WTC11 (cell line): Measurements from ENCODE around the gene COL4A1. TPM values are rescaled to one million over a fixed set of nuclear protein-coding genes. Genes with fewer than 3 reads are reported as not detected.

ENCODE experiments used
- ATAC-seq: fragments of 200-7000 bp; cut with Tn5 transposase; 2 replicates; pipeline ENCODE4 v1.10.0; 2021; ENCODE audit warnings: mild to moderate bottlenecking, moderate library complexity
- CTCF ChIA-PET: fragments of 300-600 bp; sonication (Branson Sonifier 250); formaldehyde crosslinking; loops from one replicate; lab custom pipeline; 2021; ENCODE audit warnings: antibody characterized with exemption; lab: Charles Lee
- POLR2A ChIA-PET: fragments of 350-600 bp; sonication (Branson Sonifier 250); formaldehyde crosslinking; loops from one replicate; lab custom pipeline; 2021; ENCODE audit warnings: antibody characterized with exemption; lab: Charles Lee
- DNase-seq: peaks from one replicate; pipeline ENCODE4 v3.0.0; 2021; ENCODE audit warnings: low spot score
- H3K27ac Mint-ChIP-seq: 2 replicates; pipeline ENCODE4 v1.8.0; 2021; ENCODE audit warnings: mixed read lengths
- H3K27me3 Mint-ChIP-seq: 2 replicates; pipeline ENCODE4 v1.8.0; 2021; ENCODE audit warnings: low read depth, mild to moderate bottlenecking, moderate library complexity, mixed read lengths
- H3K36me3 Mint-ChIP-seq: 2 replicates; pipeline ENCODE4 v1.8.0; 2021; ENCODE audit warnings: mixed read lengths
- H3K4me1 Mint-ChIP-seq: 2 replicates; pipeline ENCODE4 v1.8.0; 2022; ENCODE audit warnings: mixed read lengths
- H3K4me3 Mint-ChIP-seq: 2 replicates; pipeline ENCODE4 v1.8.0; 2021; ENCODE audit warnings: mild to moderate bottlenecking, moderate library complexity, mixed read lengths
- H3K9me3 Mint-ChIP-seq: 2 replicates; pipeline ENCODE4 v1.8.0; 2021; ENCODE audit warnings: mixed read lengths
- ATF2 ChIP-seq: sonication (generic); formaldehyde crosslinking; IDR thresholded peaks from 2 replicates; pipeline ENCODE4 v1.8.1; 2022; ENCODE audit warnings: low read depth, missing genetic modification reagents, borderline replicate concordance
- ESRRA ChIP-seq: sonication (generic); formaldehyde crosslinking; IDR thresholded peaks from 2 replicates; pipeline ENCODE4 v1.8.1; 2022; ENCODE audit warnings: mild to moderate bottlenecking, missing genetic modification reagents, borderline replicate concordance
- KAT7 ChIP-seq: sonication (generic); formaldehyde crosslinking; IDR thresholded peaks from 2 replicates; pipeline ENCODE4 v1.8.1; 2023; ENCODE audit warnings: missing genetic modification reagents, mild to moderate bottlenecking, borderline replicate concordance
- MAX ChIP-seq: sonication (generic); formaldehyde crosslinking; IDR thresholded peaks from 2 replicates; pipeline ENCODE4 v1.8.0; 2022; ENCODE audit warnings: mild to moderate bottlenecking, missing genetic modification reagents
- MXD4 ChIP-seq: fragments of 250-450 bp; sonication (Bioruptor Pico); IDR thresholded peaks from 2 replicates; pipeline ENCODE4 v1.8.0; 2021; ENCODE audit warnings: mild to moderate bottlenecking, moderate library complexity, borderline replicate concordance
- NR3C1 ChIP-seq: sonication (generic); formaldehyde crosslinking; conservative IDR thresholded peaks from 2 replicates; pipeline ENCODE4 v1.8.1; 2023; ENCODE audit warnings: low read depth, mild to moderate bottlenecking, missing genetic modification reagents
- OVOL2 ChIP-seq: fragments of 250-450 bp; sonication (Bioruptor Pico); IDR thresholded peaks from 2 replicates; pipeline ENCODE4 v1.9.0; 2021; ENCODE audit warnings: mild to moderate bottlenecking, borderline replicate concordance
- PRRX2 ChIP-seq: fragments of 250-450 bp; sonication (Bioruptor Pico); IDR thresholded peaks from 2 replicates; pipeline ENCODE4 v1.8.0; 2021; ENCODE audit warnings: mild to moderate bottlenecking
- RORB ChIP-seq: fragments of 250-450 bp; sonication (Bioruptor Pico); IDR thresholded peaks from 2 replicates; pipeline ENCODE4 v1.9.0; 2021; ENCODE audit warnings: mild to moderate bottlenecking
- TEAD1 ChIP-seq: sonication (generic); formaldehyde crosslinking; IDR thresholded peaks from 2 replicates; pipeline ENCODE4 v1.8.0; 2022; ENCODE audit warnings: mild to moderate bottlenecking, missing genetic modification reagents
- TEAD4 ChIP-seq: sonication (generic); formaldehyde crosslinking; IDR thresholded peaks from 2 replicates; pipeline ENCODE4 v1.8.0; 2022; ENCODE audit warnings: mild to moderate bottlenecking, missing genetic modification reagents
- TP53 ChIP-seq: sonication (generic); formaldehyde crosslinking; IDR thresholded peaks from 2 replicates; pipeline ENCODE4 v1.8.1; 2023; ENCODE audit warnings: mild to moderate bottlenecking, missing genetic modification reagents
- ZNF121 ChIP-seq: sonication (generic); formaldehyde crosslinking; IDR thresholded peaks from 2 replicates; pipeline ENCODE4 v1.8.0; 2023; ENCODE audit warnings: missing genetic modification reagents
- ZNF138 ChIP-seq: sonication (generic); formaldehyde crosslinking; conservative IDR thresholded peaks from 2 replicates; pipeline ENCODE4 v1.8.1; 2022; ENCODE audit warnings: mild to moderate bottlenecking, moderate library complexity, missing genetic modification reagents
- ZNF263 ChIP-seq: sonication (generic); formaldehyde crosslinking; IDR thresholded peaks from 2 replicates; pipeline ENCODE4 v1.8.1; 2022; ENCODE audit warnings: low read depth, mild to moderate bottlenecking, moderate library complexity, missing genetic modification reagents
- total RNA-seq: library from RNA; stranded (reverse); gene quantifications from 3 replicates; pipeline ENCODE4 v1.2.3, GENCODE V29; 2021
- TF ChIP-seq, protein P1 (sequence below): sonication (generic); formaldehyde crosslinking; IDR thresholded peaks from 2 replicates; pipeline ENCODE4 v1.8.1; 2023; ENCODE audit warnings: mild to moderate bottlenecking, missing genetic modification reagents, borderline replicate concordance
- TF ChIP-seq, protein P2 (sequence below): sonication (generic); formaldehyde crosslinking; IDR thresholded peaks from 2 replicates; pipeline ENCODE4 v1.8.1; 2022; ENCODE audit warnings: mild to moderate bottlenecking, moderate library complexity, missing genetic modification reagents
- TF ChIP-seq, protein P3 (sequence below): sonication (generic); formaldehyde crosslinking; IDR thresholded peaks from 2 replicates; pipeline ENCODE4 v1.8.0; 2022; ENCODE audit warnings: missing genetic modification reagents

The COL4A1 gene
- total RNA-seq, 1 experiment from 2014 or later: 89.6 TPM

DNA sequence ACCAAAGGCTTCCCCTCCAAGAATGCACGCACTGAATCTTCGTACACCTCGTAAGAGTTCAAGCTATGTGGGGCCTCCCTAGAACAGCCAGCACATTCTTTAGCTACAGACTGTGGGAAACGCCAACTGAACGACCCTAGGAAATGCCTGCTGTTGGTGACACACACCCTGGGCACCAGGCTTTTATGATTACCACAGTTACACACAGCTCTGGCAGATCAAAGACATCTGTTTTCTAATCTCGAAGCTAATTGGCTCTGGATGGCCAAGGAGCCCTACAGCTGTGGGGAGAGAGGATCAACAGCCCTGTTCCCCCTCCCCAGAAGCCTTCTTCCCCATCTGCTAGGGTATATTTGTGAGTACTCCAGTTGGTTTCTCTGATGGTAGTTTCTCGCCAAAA lies 123.0 kb downstream of the COL4A1 start:
- ChIA-PET POLR2A (no interaction called here), CTCF (no interaction called here)
- H3K4me3 Mint-ChIP-seq: no peak overlapping the region
- TF ChIP-seq ZNF121: no peak
- TF ChIP-seq ATF2 (CRISPR knock-in tag): no peak
- TF ChIP-seq NR3C1 (CRISPR knock-in tag): no peak
- TF ChIP-seq, protein P1, sequence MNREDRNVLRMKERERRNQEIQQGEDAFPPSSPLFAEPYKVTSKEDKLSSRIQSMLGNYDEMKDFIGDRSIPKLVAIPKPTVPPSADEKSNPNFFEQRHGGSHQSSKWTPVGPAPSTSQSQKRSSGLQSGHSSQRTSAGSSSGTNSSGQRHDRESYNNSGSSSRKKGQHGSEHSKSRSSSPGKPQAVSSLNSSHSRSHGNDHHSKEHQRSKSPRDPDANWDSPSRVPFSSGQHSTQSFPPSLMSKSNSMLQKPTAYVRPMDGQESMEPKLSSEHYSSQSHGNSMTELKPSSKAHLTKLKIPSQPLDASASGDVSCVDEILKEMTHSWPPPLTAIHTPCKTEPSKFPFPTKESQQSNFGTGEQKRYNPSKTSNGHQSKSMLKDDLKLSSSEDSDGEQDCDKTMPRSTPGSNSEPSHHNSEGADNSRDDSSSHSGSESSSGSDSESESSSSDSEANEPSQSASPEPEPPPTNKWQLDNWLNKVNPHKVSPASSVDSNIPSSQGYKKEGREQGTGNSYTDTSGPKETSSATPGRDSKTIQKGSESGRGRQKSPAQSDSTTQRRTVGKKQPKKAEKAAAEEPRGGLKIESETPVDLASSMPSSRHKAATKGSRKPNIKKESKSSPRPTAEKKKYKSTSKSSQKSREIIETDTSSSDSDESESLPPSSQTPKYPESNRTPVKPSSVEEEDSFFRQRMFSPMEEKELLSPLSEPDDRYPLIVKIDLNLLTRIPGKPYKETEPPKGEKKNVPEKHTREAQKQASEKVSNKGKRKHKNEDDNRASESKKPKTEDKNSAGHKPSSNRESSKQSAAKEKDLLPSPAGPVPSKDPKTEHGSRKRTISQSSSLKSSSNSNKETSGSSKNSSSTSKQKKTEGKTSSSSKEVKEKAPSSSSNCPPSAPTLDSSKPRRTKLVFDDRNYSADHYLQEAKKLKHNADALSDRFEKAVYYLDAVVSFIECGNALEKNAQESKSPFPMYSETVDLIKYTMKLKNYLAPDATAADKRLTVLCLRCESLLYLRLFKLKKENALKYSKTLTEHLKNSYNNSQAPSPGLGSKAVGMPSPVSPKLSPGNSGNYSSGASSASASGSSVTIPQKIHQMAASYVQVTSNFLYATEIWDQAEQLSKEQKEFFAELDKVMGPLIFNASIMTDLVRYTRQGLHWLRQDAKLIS (CRISPR knock-in tag): no peak
- TF ChIP-seq, protein P2, sequence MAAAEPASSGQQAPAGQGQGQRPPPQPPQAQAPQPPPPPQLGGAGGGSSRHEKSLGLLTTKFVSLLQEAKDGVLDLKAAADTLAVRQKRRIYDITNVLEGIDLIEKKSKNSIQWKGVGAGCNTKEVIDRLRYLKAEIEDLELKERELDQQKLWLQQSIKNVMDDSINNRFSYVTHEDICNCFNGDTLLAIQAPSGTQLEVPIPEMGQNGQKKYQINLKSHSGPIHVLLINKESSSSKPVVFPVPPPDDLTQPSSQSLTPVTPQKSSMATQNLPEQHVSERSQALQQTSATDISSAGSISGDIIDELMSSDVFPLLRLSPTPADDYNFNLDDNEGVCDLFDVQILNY (CRISPR knock-in tag): no peak
- no peak for TF ChIP-seq TP53 (CRISPR knock-in tag)
- TF ChIP-seq TEAD4 (CRISPR knock-in tag): no peak
- no peak for TF ChIP-seq MXD4 (CRISPR knock-in tag)
- no peak for TF ChIP-seq OVOL2 (CRISPR knock-in tag)
- no peaks in the 10 kb centered on the region for H3K9me3 Mint-ChIP-seq
- DNase-seq (no peak), ATAC-seq (no peak)
- peaks cover 12% of the 10 kb centered on the region for H3K4me1 Mint-ChIP-seq
- no peaks in the 10 kb centered on the region for H3K27me3 Mint-ChIP-seq
- no peak overlapping the region; the same call in 1 of the 2 replicates for H3K27ac Mint-ChIP-seq
- H3K36me3 Mint-ChIP-seq: peaks cover 21% of the 10 kb centered on the region

GRCh38 chr13:110182461-110182860 lies 124.5 kb downstream of the COL4A1 start:
- Mint-ChIP-seq H3K9me3 (no peaks in the 10 kb centered on the region), H3K27ac (no peak overlapping the region), H3K27me3 (no peaks in the 10 kb centered on the region), H3K4me3 (no peak overlapping the region), H3K36me3 (peaks cover 26% of the 10 kb centered on the region), H3K4me1 (peaks cover 12% of the 10 kb centered on the region)
- ChIA-PET CTCF (no interaction called here), POLR2A (no interaction called here)
- ATAC-seq (0 out of 2 replicates have a peak, but pooled peaks have one; percentile 36), DNase-seq (no peak)
- TF ChIP-seq ZNF263 (CRISPR knock-in tag) (no peak), ESRRA (CRISPR knock-in tag) (no peak), ZNF138 (CRISPR knock-in tag) (no peak)

- Mint-ChIP-seq H3K27me3 (no peaks in the 10 kb centered on the region), H3K4me1 (peaks cover 12% of the 10 kb centered on the region), H3K4me3 (no peak overlapping the region), H3K9me3 (no peaks in the 10 kb centered on the region), H3K36me3 (peaks cover 31% of the 10 kb centered on the region), H3K27ac (no peak overlapping the region)
- POLR2A ChIA-PET: no interaction called here
- DNase-seq (no peak), ATAC-seq (no peak)
- CTCF ChIA-PET: no interaction called here
- TF ChIP-seq RORB: no peak
- TF ChIP-seq PRRX2 (CRISPR knock-in tag): no peak
- TF ChIP-seq KAT7 (CRISPR knock-in tag): no peak
- TF ChIP-seq TEAD1: no peak
- no peak for TF ChIP-seq MAX (CRISPR knock-in tag)
- TF ChIP-seq, protein P3, sequence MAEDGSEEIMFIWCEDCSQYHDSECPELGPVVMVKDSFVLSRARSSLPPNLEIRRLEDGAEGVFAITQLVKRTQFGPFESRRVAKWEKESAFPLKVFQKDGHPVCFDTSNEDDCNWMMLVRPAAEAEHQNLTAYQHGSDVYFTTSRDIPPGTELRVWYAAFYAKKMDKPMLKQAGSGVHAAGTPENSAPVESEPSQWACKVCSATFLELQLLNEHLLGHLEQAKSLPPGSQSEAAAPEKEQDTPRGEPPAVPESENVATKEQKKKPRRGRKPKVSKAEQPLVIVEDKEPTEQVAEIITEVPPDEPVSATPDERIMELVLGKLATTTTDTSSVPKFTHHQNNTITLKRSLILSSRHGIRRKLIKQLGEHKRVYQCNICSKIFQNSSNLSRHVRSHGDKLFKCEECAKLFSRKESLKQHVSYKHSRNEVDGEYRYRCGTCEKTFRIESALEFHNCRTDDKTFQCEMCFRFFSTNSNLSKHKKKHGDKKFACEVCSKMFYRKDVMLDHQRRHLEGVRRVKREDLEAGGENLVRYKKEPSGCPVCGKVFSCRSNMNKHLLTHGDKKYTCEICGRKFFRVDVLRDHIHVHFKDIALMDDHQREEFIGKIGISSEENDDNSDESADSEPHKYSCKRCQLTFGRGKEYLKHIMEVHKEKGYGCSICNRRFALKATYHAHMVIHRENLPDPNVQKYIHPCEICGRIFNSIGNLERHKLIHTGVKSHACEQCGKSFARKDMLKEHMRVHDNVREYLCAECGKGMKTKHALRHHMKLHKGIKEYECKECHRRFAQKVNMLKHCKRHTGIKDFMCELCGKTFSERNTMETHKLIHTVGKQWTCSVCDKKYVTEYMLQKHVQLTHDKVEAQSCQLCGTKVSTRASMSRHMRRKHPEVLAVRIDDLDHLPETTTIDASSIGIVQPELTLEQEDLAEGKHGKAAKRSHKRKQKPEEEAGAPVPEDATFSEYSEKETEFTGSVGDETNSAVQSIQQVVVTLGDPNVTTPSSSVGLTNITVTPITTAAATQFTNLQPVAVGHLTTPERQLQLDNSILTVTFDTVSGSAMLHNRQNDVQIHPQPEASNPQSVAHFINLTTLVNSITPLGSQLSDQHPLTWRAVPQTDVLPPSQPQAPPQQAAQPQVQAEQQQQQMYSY: no peak
Measured at GRCh38 chr13:110182003-110182402, 125.0 kb downstream of the COL4A1 start.
